Measurements from ENCODE around the gene NCOA3.

The NCOA3 gene

GRCh38 chr20:47687095-47687987 is 185.7 kb downstream of the NCOA3 start:
- no peak for DNase-seq

- no peak for DNase-seq
Observed at GRCh38 chr20:47688385-47689381, 187.0 kb downstream of the NCOA3 start.

GRCh38 chr20:47689731-47690130 is 188.0 kb downstream of the NCOA3 start:
- DNase-seq, result no peak

DNA sequence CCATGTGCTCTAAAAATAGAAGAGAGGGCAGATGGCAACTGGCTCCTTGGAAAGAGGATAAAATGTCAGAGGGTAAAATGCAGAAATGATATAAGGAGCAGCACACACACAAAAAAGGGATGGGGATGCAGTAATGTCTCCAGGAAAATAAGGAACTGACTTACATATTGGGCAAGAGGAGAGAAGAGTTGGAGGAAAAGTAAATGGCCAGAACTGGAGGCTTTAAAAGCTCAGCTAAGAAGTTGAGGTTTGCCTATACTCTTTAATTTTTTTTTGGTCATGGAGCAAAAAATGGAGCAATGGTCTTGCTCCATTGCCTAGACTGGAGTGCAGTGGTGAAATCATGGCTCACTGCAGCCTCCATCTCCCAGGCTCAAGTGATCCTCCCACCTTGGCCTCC is 189.9 kb downstream of the NCOA3 start:
- DNase-seq, result no peak

DNA sequence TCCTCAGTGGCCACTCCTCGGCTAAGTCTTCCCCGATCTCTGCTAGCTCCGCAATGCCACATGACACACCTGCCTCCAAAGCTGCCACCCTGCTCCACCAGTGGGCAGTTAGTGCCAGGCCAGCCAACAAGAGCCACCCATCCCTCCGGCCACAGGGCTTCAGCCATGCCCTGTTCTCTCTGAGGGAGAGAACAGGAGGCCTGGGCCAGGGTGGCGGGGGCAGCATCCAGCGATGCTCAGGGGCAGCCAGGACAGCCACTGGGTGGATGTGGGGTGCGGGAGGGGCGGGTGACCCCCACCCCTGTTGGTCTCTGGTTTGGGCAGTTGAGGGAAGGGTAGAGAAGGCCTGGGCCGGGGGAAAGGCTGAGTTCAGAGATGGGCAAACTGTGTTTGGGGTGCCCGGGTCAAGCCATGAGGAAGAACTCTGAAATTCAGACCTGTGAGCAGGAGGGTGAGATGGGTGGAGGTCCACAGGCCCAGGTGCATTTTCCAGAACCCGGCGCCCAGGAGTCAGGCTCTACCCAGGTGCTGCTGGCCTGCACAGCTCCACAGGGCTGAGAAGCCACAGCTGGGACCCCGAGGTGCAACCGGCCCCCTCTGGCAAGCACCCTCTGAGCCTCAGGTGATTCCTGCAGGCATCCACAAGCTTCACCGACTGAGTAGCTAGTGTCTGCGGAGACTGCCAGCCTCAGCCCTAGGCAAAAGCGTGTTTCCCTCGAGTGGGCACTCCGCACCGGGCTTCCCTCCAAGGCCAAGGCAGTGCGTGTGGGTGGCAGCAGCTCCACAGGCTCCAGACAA is 192.5 kb downstream of the NCOA3 start:
- no peak for DNase-seq

- no peak for DNase-seq
Observed at GRCh38 chr20:47696856-47697255, 195.2 kb downstream of the NCOA3 start.

GRCh38 chr20:47698142-47698541 is 196.5 kb downstream of the NCOA3 start:
- DNase-seq, result no peak

- no peak for DNase-seq
Observed at GRCh38 chr20:47699818-47700217, 198.1 kb downstream of the NCOA3 start.

GRCh38 chr20:47700327-47700726 is 198.6 kb downstream of the NCOA3 start:
- DNase-seq, result no peak

DNA sequence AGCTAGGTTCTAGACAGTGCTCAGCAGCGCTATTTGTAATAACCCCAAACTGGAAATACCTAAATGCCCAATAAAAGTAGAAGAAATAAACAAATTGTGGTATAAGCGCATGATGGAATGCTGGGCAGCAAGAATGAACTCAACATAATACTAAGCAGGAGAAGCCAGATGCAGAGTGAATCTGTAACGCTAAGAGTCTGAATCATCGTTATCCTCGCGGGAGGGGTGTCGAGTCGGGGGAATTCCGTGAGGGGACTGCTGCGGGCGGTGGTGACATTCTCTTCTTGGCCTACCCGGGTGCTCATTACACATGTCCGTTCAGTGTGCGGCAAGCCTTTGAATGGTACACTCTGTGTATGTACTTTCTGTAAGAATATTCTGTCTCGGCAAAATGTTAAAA is 199.9 kb downstream of the NCOA3 start:
- no peak for DNase-seq

- no peak for DNase-seq
Observed at GRCh38 chr20:47703748-47704147, 202.1 kb downstream of the NCOA3 start.

GRCh38 chr20:47704746-47705496 is 203.2 kb downstream of the NCOA3 start:
- DNase-seq, result no peak

GRCh38 chr20:47705497-47705856 is 203.8 kb downstream of the NCOA3 start:
- DNase-seq, result no peak

- DNase-seq, result no peak
Observed at GRCh38 chr20:47706345-47706744, 204.7 kb downstream of the NCOA3 start.

Data from NCI-H526 treated with DMSO at 0.1 percent for 48 hours (cell line).